ENCODE results near the gene ADORA3. TPM values are rescaled to one million over a fixed set of nuclear protein-coding genes. Genes with fewer than 3 reads are reported as not detected.

Gene ADORA3
- total and polyA plus RNA-seq, 2 donors (not counting 1 experiment from before 2014, with no cell fraction given) = not detected

DNA sequence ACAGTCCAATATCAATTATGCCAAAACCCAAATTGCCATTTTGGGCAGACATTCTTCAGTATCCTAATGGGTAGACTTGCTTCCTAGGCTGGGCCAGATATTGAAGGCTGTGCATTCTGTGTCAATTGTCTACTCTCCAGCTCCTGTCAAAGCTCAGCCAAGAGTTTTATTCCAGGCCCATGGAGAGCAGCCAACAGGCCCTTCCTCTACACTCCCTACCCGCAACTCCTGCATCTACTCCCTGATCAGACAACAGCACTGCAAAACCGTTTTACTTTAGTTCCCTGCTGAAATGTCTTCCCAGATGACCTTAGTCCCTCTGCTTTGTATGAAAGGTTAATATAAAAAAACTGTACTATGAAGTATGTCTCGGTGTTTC, 6.6 kb upstream of the ADORA3 start:
- Histone ChIP-seq H3K9ac (ENCODE audit: insufficient read depth, low read length) (no peak overlapping the region), H3K4me2 (ENCODE audit: extremely low read depth, insufficient read depth, low read length) (no peak overlapping the region), H3K79me2 (ENCODE audit: control insufficient read depth, insufficient read depth, low read length) (no peaks in the 10 kb centered on the region), H3K36me3 (ENCODE audit: control insufficient read depth, insufficient read depth, low read length) (no peaks in the 10 kb centered on the region), H3K4me1 (ENCODE audit: control insufficient read depth, extremely low read depth, insufficient read depth, low read length) (peaks cover 9% of the 10 kb centered on the region), H3K9me3 (ENCODE audit: control insufficient read depth, insufficient read depth, low read depth, low read length) (no peaks in the 10 kb centered on the region), H3K4me3 (replicated peaks in 1 of 4; ENCODE audit: control extremely low read depth in 1 of 4, insufficient read depth in 1 of 4, low read depth in 3 of 4, low read length in 4 of 4) (no peak overlapping the region), H3K27me3 (ENCODE audit: control insufficient read depth, insufficient read depth, low read length) (no peaks in the 10 kb centered on the region), H2AFZ (ENCODE audit: low read length) (no peak overlapping the region), H3K27ac (ENCODE audit: insufficient read depth, low read length) (no peak overlapping the region), H4K20me1 (ENCODE audit: control insufficient read depth, extremely low read depth, insufficient read depth, low read length) (no peaks in the 10 kb centered on the region)
- peak in 1 of 2 donors; percentile 40 for DNase-seq (ENCODE audit: low read depth in 2 of 2)
- TF ChIP-seq, protein P1, sequence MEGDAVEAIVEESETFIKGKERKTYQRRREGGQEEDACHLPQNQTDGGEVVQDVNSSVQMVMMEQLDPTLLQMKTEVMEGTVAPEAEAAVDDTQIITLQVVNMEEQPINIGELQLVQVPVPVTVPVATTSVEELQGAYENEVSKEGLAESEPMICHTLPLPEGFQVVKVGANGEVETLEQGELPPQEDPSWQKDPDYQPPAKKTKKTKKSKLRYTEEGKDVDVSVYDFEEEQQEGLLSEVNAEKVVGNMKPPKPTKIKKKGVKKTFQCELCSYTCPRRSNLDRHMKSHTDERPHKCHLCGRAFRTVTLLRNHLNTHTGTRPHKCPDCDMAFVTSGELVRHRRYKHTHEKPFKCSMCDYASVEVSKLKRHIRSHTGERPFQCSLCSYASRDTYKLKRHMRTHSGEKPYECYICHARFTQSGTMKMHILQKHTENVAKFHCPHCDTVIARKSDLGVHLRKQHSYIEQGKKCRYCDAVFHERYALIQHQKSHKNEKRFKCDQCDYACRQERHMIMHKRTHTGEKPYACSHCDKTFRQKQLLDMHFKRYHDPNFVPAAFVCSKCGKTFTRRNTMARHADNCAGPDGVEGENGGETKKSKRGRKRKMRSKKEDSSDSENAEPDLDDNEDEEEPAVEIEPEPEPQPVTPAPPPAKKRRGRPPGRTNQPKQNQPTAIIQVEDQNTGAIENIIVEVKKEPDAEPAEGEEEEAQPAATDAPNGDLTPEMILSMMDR (conservative IDR thresholded peaks at IDR 0.05 in 1 of 2, IDR thresholded peaks at IDR 0.05 in 1 of 2; ENCODE audit: low read depth in 1 of 2, low read length in 2 of 2) = no peak
- no peak for TF ChIP-seq EZH2 (IDR thresholded peaks at IDR 0.05; ENCODE audit: low read length, missing control alignments)

DNA sequence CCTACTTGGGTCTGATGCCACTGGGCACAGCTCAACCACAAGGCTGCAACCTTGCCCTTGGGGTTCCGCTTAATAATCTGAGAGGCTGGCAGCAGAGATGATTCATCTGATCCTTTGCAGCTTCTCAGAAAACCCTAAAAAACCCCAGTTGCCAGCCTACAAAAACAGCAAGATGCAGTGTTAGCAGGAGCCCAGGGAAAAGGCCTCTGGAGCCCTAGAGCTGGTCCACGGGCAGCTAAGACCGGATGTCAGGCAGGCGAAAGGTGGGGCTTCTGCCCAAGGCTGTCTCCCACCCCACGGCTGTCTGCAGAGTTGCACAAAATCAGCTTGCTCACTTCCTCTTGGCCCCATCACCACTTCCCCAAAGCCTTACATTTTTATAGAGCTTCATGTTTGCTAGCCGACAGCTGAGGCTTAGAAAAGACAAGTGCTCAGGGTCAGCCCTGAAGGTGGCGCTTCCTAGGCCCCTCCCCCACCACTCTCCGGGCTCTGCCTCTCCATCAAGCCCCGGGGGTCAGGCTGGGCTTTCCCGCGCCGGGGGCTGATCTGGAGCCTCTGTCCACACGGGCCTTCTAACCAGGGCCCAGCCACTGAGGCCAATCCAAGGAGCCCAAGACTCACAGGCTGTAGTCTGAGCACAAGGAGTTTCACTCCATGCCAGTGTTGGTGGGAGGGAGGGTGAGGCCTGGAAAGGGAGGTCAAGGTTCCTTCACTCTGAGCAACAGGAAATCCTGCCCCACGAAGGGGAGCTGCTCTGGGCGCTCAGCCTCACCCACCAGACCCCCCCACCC, 4.2 kb upstream of the ADORA3 start:
- Histone ChIP-seq H3K9ac (ENCODE audit: insufficient read depth, low read length) (peak overlapping the region; percentile 59), H3K4me3 (replicated peaks in 1 of 4; ENCODE audit: control extremely low read depth in 1 of 4, insufficient read depth in 1 of 4, low read depth in 3 of 4, low read length in 4 of 4) (peak overlapping the region in 3 of 4 experiments; percentile 1 to 41 (median 19)), H2AFZ (ENCODE audit: low read length) (peak overlapping the region; percentile 95), H3K27me3 (ENCODE audit: control insufficient read depth, insufficient read depth, low read length) (no peaks in the 10 kb centered on the region), H3K79me2 (ENCODE audit: control insufficient read depth, insufficient read depth, low read length) (no peaks in the 10 kb centered on the region), H4K20me1 (ENCODE audit: control insufficient read depth, extremely low read depth, insufficient read depth, low read length) (no peaks in the 10 kb centered on the region), H3K4me2 (ENCODE audit: extremely low read depth, insufficient read depth, low read length) (peak overlapping the region; percentile 84), H3K27ac (ENCODE audit: insufficient read depth, low read length) (peak overlapping the region; percentile 92), H3K4me1 (ENCODE audit: control insufficient read depth, extremely low read depth, insufficient read depth, low read length) (peaks cover 9% of the 10 kb centered on the region), H3K36me3 (ENCODE audit: control insufficient read depth, insufficient read depth, low read length) (no peaks in the 10 kb centered on the region), H3K9me3 (ENCODE audit: control insufficient read depth, insufficient read depth, low read depth, low read length) (no peaks in the 10 kb centered on the region)
- TF ChIP-seq EZH2 (IDR thresholded peaks at IDR 0.05; ENCODE audit: low read length, missing control alignments) = no peak
- TF ChIP-seq, protein P1 (conservative IDR thresholded peaks at IDR 0.05 in 1 of 2, IDR thresholded peaks at IDR 0.05 in 1 of 2; ENCODE audit: low read depth in 1 of 2, low read length in 2 of 2) = no peak
- DNase-seq (ENCODE audit: low read depth in 2 of 2) = peak; percentile 50 to 54

DNA sequence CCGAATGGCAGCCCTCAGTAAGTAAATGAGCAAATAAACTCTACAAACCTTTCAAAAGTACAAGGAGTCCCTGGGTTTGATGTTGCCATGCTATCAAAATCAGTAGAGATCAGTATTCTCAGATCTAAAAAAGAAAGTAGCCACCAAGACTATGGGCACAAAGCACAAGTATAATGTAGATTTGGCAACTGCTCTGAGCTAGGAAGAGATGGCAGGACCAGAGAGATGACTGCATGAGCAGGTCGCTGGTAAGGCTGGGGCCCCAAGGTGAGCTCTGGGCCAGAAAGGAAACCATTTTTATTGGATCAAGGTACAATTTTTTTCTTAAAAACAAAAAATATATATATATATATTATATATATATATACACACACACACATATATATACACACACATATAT, 3.1 kb upstream of the ADORA3 start:
- H3K79me2 ChIP-seq (ENCODE audit: control insufficient read depth, insufficient read depth, low read length) = no peaks in the 10 kb centered on the region
- H3K27me3 ChIP-seq (ENCODE audit: control insufficient read depth, insufficient read depth, low read length) = no peaks in the 10 kb centered on the region
- H3K9ac ChIP-seq (ENCODE audit: insufficient read depth, low read length) = no peak overlapping the region
- peaks cover 9% of the 10 kb centered on the region for H3K4me1 ChIP-seq (ENCODE audit: control insufficient read depth, extremely low read depth, insufficient read depth, low read length)
- H3K4me2 ChIP-seq (ENCODE audit: extremely low read depth, insufficient read depth, low read length) = no peak overlapping the region
- TF ChIP-seq, protein P1 (conservative IDR thresholded peaks at IDR 0.05 in 1 of 2, IDR thresholded peaks at IDR 0.05 in 1 of 2; ENCODE audit: low read depth in 1 of 2, low read length in 2 of 2) = no peak
- no peak for TF ChIP-seq EZH2 (IDR thresholded peaks at IDR 0.05; ENCODE audit: low read length, missing control alignments)
- H3K36me3 ChIP-seq (ENCODE audit: control insufficient read depth, insufficient read depth, low read length) = no peaks in the 10 kb centered on the region
- H4K20me1 ChIP-seq (ENCODE audit: control insufficient read depth, extremely low read depth, insufficient read depth, low read length) = no peaks in the 10 kb centered on the region
- no peak overlapping the region for H3K27ac ChIP-seq (ENCODE audit: insufficient read depth, low read length)
- no peak overlapping the region for H3K4me3 ChIP-seq (replicated peaks in 1 of 4; ENCODE audit: control extremely low read depth in 1 of 4, insufficient read depth in 1 of 4, low read depth in 3 of 4, low read length in 4 of 4)
- no peak overlapping the region for H2AFZ ChIP-seq (ENCODE audit: low read length)
- no peak for DNase-seq (ENCODE audit: low read depth in 2 of 2)
- no peaks in the 10 kb centered on the region for H3K9me3 ChIP-seq (ENCODE audit: control insufficient read depth, insufficient read depth, low read depth, low read length)
